HFF-Myc (cell line): ENCODE measurements around the gene LYSET.

ENCODE experiments used
- DNase-seq: peaks from one replicate; pipeline ENCODE4 v3.0.0-alpha.2; 2011; ENCODE audit warnings: low read depth; ENCODE audit errors: extremely low read depth
- H3K4me3 ChIP-seq: replicated peaks from 2 replicates; pipeline ENCODE4 v1.5.1; 2011; ENCODE audit warnings: low read depth, mild to moderate bottlenecking, control low read depth, low read length
- TF ChIP-seq, protein P1 (sequence below): IDR thresholded peaks from 2 replicates; pipeline ENCODE4 v1.5.1; 2012; ENCODE audit warnings: mild to moderate bottlenecking, low read depth, low read length, control low read depth; ENCODE audit errors: missing control alignments

Gene LYSET

DNA sequence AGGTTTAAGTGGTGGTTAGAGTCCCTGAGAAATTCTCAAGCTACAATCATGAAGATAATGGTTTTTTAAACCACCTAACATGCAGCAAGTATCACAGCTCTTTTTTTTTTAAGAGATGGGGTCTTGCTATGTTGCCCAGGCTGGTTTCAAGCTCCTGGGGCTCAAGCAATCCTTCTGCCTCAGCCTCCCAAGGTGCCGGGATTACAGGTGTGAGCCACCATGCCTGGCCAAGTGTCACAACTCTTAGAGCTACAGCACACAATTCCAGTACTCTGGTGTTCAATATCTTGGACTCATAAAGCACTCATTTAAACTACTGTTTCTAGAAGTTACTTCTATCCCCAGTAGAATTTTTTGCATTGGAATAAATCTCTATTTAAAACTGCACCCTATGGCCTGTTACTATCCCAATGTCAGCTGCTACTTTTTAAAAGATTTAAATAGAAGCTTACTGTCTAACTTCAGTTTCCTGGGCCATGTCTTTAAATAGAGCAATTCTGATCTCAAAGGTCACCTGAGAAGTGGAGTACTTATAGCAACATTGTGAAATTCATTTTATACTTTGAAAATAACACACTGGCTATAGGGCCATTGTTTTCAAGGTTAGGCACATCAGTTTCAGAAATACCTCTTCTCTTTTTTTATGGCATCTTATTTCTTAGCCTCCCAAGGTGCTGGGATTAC, 10.3 kb downstream of the LYSET start:
- TF ChIP-seq, protein P1, sequence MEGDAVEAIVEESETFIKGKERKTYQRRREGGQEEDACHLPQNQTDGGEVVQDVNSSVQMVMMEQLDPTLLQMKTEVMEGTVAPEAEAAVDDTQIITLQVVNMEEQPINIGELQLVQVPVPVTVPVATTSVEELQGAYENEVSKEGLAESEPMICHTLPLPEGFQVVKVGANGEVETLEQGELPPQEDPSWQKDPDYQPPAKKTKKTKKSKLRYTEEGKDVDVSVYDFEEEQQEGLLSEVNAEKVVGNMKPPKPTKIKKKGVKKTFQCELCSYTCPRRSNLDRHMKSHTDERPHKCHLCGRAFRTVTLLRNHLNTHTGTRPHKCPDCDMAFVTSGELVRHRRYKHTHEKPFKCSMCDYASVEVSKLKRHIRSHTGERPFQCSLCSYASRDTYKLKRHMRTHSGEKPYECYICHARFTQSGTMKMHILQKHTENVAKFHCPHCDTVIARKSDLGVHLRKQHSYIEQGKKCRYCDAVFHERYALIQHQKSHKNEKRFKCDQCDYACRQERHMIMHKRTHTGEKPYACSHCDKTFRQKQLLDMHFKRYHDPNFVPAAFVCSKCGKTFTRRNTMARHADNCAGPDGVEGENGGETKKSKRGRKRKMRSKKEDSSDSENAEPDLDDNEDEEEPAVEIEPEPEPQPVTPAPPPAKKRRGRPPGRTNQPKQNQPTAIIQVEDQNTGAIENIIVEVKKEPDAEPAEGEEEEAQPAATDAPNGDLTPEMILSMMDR = no peak
- no peak for DNase-seq
- H3K4me3 ChIP-seq = no peak overlapping the region

DNA sequence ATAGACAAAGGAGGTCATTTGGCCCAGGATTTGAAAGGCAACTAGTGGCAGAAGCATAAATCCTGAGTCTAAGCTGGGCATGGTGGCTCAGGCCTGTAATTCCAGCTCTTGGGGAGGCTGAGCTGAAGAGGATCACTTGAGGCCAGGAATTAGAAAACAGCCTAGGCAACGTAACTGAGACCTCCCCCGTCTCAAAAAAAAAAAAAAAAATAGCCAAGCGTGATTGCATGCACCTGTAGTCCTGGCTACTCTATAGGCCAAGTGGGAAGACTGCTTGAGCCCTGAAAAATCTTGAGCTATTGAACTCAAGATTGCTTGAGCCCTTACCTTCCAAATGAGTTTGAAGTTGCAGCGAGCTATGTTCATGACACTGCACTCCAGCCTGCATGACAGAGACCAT, 13.9 kb downstream of the LYSET start:
- no peak for DNase-seq
- TF ChIP-seq, protein P1 = no peak
- H3K4me3 ChIP-seq = no peak overlapping the region

DNA sequence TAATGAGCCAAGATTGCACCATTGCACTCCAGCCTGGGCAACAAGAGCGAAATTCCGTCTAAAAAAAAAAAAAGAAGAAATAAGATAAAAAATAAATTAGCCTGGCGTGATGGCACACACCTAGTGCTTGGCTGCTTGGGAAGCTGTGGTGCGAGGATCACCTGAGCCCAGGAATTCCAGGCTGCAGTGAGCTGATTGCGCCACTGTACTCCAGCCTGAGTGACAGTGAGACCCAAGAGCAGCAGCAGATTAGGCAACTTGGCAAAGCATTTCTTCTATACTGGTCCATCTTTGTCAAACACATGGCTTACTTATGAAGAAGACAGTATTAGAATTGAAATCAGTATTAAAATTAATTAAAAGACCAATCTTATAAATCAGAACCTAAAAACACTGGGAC, 15.4 kb downstream of the LYSET start:
- no peak overlapping the region for H3K4me3 ChIP-seq
- TF ChIP-seq, protein P1 = no peak
- no peak for DNase-seq

- TF ChIP-seq, protein P1 = no peak
- DNase-seq = no peak
- H3K4me3 ChIP-seq = no peak overlapping the region
Observed at GRCh38 chr14:93201155-93201704, 16.1 kb downstream of the LYSET start.

DNA sequence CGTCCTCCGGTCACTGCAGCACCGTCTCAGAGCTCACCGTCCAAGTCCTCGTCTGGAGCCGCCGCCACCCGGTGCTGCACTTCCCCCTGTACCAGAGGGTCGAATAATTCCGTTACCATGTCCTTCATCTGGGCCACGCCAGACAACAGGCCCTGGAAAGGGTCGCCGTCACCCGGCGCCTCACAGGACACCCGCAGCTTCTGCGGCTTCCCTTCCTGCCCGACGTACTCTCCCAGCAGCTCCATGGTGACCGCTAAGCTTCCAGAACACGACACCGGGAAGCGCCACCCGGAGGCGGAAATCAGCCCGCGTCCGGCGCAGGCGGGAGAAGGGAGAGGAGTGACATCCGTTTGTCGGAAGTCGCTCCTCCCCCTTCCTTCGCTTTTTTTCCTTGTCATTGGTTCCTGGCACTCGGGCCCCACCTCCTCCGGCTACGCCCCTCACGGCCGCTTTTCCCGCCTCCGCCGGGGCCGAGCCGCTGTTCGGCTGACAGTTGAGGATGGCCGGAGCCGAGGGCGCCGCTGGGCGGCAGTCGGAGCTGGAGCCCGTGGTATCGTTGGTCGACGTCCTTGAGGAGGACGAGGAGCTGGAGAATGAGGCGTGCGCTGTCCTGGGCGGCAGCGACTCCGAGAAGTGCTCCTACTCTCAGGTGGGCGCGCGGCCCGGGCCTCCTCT, 21.8 kb downstream of the LYSET start, which contains the start of the genes GON7 and UBR7:
TSS of gene GON7 (minus strand) at position 273 of the 675 bp plus-strand sequence. CDS start at position 245, 28 bp downstream.
TSS of gene UBR7 (plus strand) at position 464 of the 675 bp plus-strand sequence. CDS start at position 500, 36 bp downstream.
- peak within 1 kb of the TSS; percentile 69 for H3K4me3 ChIP-seq
- TF ChIP-seq, protein P1 = no peak
- peak; percentile 93 for DNase-seq

DNA sequence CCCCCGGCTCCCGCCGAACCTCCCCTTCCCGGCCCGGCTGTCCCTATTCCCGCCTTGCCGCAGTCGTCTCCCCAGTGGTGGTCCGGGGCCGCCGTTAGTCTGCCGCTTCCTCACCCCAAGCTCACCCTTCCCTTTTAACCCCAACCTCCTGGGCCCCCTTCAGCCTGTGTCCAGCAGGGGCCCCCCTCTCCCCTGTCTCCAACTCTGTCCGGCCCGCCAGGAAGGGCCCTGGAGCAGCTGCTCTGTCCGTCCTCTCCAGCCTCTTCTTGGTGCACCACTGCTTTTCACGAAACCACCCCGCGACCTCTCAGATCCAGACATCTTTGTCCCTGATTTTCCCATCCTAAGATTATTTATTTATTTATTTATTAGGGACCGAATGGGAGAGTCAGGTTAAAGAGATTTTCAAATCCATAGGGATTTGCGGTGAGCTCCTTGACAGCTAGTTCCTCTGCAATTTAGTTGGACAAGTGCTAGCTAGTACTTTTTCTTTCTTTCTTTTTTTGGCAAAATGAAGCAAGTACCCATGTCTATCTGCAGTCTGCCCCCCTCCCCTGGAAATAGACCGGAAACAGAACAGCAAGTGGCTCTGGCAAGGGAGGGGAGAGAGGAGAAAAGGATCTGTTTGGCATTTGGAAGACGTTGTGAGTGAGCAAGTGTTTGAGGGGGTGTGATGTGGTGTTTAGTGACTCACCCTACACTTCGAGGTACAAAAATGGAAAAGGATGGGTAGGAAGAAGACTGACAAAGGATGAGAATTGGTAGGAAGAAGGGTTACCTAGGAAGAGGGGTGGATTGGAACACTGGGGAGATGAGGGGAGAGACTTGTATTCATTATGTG, 22.6 kb downstream of the LYSET start:
- TF ChIP-seq, protein P1 = peak; percentile 35
- no peak for DNase-seq
- H3K4me3 ChIP-seq = peak overlapping the region; percentile 69
